PC-3 (cell line): ENCODE results near the gene CRTC1.

ENCODE experiments used
- EZH2 ChIP-seq: fragments of 300-600 bp; sonication (generic); IDR thresholded peaks from one replicate; pipeline ENCODE4 v1.6.1; 2017; ENCODE audit warnings: antibody characterized with exemption, mild to moderate bottlenecking, low read length; ENCODE audit not compliant: unreplicated experiment
- TF ChIP-seq, protein P1 (sequence below): fragments of 300-600 bp; sonication (generic); conservative IDR thresholded peaks from 2 replicates; pipeline ENCODE4 v1.5.1; 2017; ENCODE audit warnings: antibody characterized with exemption, low read depth, mild to moderate bottlenecking, low read length

DNA sequence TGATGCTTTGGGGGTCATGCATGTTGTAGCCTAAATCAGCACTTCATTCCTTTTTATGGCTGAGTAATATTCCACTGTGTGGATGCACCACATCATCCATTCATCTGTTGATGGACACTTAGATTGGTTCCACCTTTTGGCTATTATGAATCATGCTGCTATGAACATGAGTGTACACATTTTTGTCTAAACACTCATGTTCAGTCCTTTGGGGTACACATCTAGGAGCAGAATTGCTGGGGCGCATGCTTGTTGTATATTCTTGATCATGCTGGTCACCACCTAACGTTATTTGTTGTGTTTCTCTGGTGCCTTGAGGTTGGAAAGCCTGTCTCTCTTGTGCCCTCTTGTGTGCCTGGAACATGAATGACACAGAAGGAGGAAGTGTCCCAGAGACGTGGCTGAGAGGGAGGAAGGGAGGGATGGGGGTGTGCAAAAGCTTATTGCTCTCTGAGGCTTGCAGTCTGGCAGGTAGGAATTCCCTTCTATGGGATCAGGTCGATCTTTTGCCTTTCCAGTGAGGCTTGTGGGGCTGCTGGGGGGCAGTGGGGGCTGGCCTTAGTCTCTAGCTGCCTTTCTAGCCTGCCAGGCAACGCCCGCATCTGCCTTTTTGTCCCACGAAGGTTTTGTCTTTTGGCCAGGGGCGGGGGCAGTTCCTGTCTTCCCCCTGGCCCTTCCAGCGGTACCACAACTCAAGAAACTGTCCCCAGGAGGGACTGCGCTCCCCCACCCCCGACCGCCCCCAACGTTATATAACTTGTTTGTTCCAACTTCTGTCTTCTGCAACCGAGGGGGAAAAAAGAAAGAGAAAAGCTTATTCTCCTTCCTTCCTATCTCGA is 39.1 kb upstream of the CRTC1 start:
- TF ChIP-seq, protein P1, sequence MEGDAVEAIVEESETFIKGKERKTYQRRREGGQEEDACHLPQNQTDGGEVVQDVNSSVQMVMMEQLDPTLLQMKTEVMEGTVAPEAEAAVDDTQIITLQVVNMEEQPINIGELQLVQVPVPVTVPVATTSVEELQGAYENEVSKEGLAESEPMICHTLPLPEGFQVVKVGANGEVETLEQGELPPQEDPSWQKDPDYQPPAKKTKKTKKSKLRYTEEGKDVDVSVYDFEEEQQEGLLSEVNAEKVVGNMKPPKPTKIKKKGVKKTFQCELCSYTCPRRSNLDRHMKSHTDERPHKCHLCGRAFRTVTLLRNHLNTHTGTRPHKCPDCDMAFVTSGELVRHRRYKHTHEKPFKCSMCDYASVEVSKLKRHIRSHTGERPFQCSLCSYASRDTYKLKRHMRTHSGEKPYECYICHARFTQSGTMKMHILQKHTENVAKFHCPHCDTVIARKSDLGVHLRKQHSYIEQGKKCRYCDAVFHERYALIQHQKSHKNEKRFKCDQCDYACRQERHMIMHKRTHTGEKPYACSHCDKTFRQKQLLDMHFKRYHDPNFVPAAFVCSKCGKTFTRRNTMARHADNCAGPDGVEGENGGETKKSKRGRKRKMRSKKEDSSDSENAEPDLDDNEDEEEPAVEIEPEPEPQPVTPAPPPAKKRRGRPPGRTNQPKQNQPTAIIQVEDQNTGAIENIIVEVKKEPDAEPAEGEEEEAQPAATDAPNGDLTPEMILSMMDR: 0 out of 2 replicates have a peak, but pooled peaks have one; percentile 12
- TF ChIP-seq EZH2: no peak
